ENCODE results near the gene GTF2I. TPM values are rescaled to one million over a fixed set of nuclear protein-coding genes. Genes with fewer than 3 reads are reported as not detected.
"Not testable (repeated sequence)": the region's sequence is repeated elsewhere in the genome, so short reads cannot be mapped to it uniquely, and the experiment has no call there.

GTF2I gene
- total and polyA plus RNA-seq, 2 experiments from 2014 or later = 204 to 219 TPM

- TF ChIP-seq ZNF462 (CRISPR knock-in tag; IDR thresholded peaks at IDR 0.05) = no peak
These were observed 19.8 kb upstream of the GTF2I start (continued) for GRCh38 chr7:74637745-74638144.

GRCh38 chr7:74650055-74650454, 7.5 kb upstream of the GTF2I start:
- peaks cover 30% of the 10 kb centered on the region for H3K4me1 Mint-ChIP-seq
- not testable (repeated sequence) for H4K20me1 ChIP-seq (replicated peaks; ENCODE audit: insufficient read depth); H3K9me2 ChIP-seq (ENCODE audit: insufficient read depth); H3K27me3 ChIP-seq (ENCODE audit: insufficient read depth); H2AFZ ChIP-seq; H3F3A ChIP-seq (replicated peaks; ENCODE audit: low read depth); H3K9me3 Mint-ChIP-seq; H3K36me3 Mint-ChIP-seq (ENCODE audit: low read depth); H3K36me3 ChIP-seq (ENCODE audit: insufficient read depth); H3K79me2 ChIP-seq (replicated peaks; ENCODE audit: insufficient read depth)
- Histone ChIP-seq H3K4me2 (peak overlapping the region; percentile 28; the same call in 1 of the 2 replicates), H3K4me1 (ENCODE audit: insufficient read depth) (peaks cover 25% of the 10 kb centered on the region), H3K27ac (ENCODE audit: low read depth) (peak overlapping the region; percentile 91; the same call in 1 of the 2 replicates), H3K4me3 (peak overlapping the region; percentile 25; the same call in 1 of the 2 replicates)
- peak; percentile 72 for DNase-seq (ENCODE audit: low spot score)
- H3K27ac Mint-ChIP-seq = peak overlapping the region; percentile 69; the same call in 1 of the 2 replicates
- ATAC-seq = peak; percentile 67
- peaks cover 15% of the 10 kb centered on the region for H3K27me3 Mint-ChIP-seq (ENCODE audit: insufficient read depth, low read depth, poor library complexity)
- H3K4me3 Mint-ChIP-seq = peak overlapping the region; percentile 52; the same call in 2 of the 3 replicates

GRCh38 chr7:74650493-74651132, 6.9 kb upstream of the GTF2I start:
- not testable (repeated sequence) for H3K27ac Mint-ChIP-seq; DNase-seq (ENCODE audit: low spot score); H3K36me3 ChIP-seq (ENCODE audit: insufficient read depth); H3K4me3 Mint-ChIP-seq; H3K79me2 ChIP-seq (replicated peaks; ENCODE audit: insufficient read depth); H4K20me1 ChIP-seq (replicated peaks; ENCODE audit: insufficient read depth); H3K9me2 ChIP-seq (ENCODE audit: insufficient read depth); H3K36me3 Mint-ChIP-seq (ENCODE audit: low read depth); H3K27me3 ChIP-seq (ENCODE audit: insufficient read depth); H3F3A ChIP-seq (replicated peaks; ENCODE audit: low read depth); H3K9me3 Mint-ChIP-seq
- Histone ChIP-seq H2AFZ (peak overlapping the region; percentile 15; the same call in 1 of the 2 replicates), H3K4me2 (peak overlapping the region; percentile 68), H3K4me3 (peak overlapping the region; percentile 25), H3K4me1 (ENCODE audit: insufficient read depth) (peaks cover 30% of the 10 kb centered on the region), H3K27ac (ENCODE audit: low read depth) (peak overlapping the region; percentile 91)
- Mint-ChIP-seq H3K27me3 (ENCODE audit: insufficient read depth, low read depth, poor library complexity) (peaks cover 18% of the 10 kb centered on the region), H3K4me1 (peaks cover 35% of the 10 kb centered on the region)
- ATAC-seq = peak; percentile 59

DNA sequence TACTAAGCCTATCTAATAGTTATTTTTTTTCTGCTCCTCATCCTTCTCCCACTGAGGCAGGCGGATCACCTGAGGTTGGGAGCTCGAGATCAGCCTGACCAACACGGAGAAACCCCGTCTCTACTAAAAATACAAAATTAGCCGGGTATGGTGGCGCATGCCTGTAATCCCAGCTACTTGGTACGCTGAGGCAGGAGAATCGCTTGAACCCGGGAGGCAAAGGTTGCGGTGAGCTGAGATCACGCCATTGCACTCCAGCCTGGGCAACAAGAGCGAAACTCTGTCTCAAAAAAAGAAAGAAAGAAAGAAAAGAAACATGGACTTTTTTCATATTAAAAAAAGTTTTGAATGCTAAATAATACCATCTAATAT, 6.4 kb upstream of the GTF2I start:
- not testable (repeated sequence) for H3K27ac Mint-ChIP-seq; H3K4me3 Mint-ChIP-seq; H3K27me3 ChIP-seq (ENCODE audit: insufficient read depth); H3K9me3 Mint-ChIP-seq; H3K36me3 ChIP-seq (ENCODE audit: insufficient read depth); H3K36me3 Mint-ChIP-seq (ENCODE audit: low read depth); ATAC-seq; H3K79me2 ChIP-seq (replicated peaks; ENCODE audit: insufficient read depth); DNase-seq (ENCODE audit: low spot score); H4K20me1 ChIP-seq (replicated peaks; ENCODE audit: insufficient read depth); H3K9me2 ChIP-seq (ENCODE audit: insufficient read depth); H3F3A ChIP-seq (replicated peaks; ENCODE audit: low read depth)
- Mint-ChIP-seq H3K27me3 (ENCODE audit: insufficient read depth, low read depth, poor library complexity) (peaks cover 18% of the 10 kb centered on the region), H3K4me1 (peaks cover 40% of the 10 kb centered on the region)
- Histone ChIP-seq H3K27ac (ENCODE audit: low read depth) (peak overlapping the region; percentile 91), H3K4me1 (ENCODE audit: insufficient read depth) (peaks cover 35% of the 10 kb centered on the region), H3K4me3 (peak overlapping the region; percentile 25), H2AFZ (peak overlapping the region; percentile 15; the same call in 1 of the 2 replicates), H3K4me2 (peak overlapping the region; percentile 68)
